ENCODE data around the gene CFB. TPM values are rescaled to one million over a fixed set of nuclear protein-coding genes. Genes with fewer than 3 reads are reported as not detected.
"Not testable (repeated sequence)": the region's sequence is repeated elsewhere in the genome, so short reads cannot be mapped to it uniquely, and the experiment has no call there.

CFB gene
- polyA plus RNA-seq, 4 donors, result 6.5 to 22.2 (median 7.1) TPM

DNA sequence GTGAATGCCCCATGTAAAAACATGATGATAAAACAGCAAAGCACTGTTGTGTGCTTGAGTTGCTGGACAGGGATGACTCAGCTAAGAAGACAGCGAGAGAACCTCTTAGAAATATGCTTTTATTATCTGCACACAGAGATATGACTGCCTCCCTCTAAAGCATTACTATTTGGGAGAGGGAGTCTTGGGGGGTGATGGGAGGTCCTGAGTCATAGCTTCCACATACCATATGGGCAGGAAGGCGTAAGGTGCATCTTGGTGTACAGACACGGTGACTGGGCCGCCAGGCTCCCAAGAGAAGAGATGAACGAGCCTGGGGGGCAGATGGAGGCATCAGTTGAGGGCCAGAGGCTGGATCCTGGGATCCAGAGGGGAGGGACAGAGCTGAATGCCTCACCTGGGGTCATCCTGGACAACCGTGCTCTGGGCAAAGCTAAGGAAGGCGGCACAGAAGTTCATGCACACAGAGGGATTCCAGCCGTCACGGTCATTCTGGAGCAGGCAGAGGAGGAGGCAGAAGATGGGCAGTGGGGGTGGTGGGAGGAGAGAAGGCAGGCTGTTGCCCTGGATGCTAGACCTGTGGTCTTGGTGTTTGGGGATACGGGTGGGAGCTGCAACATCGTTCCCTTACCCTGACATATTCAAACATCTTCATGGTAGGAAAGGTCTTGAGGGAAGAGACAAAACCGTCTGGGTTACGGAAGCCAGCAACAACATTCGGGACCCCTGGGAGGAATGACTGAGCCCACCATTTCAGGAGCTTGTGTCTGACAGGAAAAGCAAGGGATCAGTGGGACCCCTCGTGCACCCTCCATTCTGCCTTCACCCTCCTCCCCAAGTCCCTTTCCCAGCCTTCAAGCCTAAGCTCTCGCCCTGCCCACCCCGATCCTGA, 24.1 kb downstream of the CFB start:
- DNase-seq (ENCODE audit: low read depth in 4 of 4, low spot score in 2 of 4), result no peak

DNA sequence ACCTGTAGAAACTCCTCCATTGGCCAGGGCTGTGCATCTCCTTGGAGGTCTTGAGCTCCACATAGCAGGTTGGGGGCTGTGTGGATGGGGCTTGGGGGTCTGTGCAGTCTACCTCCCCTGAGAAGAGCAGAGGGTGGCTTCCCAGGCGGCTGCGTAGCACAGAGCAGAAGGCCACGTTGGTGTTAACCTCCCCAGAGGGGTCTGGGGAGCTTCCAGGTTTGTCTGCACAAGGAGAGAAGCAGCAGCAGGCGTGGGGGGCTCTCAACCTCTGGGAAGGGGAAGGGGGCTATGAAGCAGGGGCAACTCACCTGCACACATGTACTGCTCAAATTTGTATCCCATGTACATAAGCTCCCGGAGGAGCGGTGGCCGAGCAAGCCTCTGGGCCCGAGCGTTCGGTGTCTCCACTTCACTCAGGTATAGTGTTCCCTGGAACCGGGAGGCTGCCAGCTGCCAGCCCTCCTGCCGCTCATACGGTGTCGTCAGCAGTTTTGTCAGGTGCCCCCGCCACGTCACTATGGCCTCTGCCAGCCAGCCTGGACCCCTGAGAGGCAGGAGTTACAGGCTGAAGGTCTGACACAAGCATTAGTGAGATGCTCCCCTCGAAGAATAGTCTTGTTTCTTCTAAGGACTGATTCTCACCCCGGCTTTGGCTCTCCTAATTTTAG, 24.8 kb downstream of the CFB start:
- DNase-seq (ENCODE audit: low read depth in 4 of 4, low spot score in 2 of 4), result no peak

DNA sequence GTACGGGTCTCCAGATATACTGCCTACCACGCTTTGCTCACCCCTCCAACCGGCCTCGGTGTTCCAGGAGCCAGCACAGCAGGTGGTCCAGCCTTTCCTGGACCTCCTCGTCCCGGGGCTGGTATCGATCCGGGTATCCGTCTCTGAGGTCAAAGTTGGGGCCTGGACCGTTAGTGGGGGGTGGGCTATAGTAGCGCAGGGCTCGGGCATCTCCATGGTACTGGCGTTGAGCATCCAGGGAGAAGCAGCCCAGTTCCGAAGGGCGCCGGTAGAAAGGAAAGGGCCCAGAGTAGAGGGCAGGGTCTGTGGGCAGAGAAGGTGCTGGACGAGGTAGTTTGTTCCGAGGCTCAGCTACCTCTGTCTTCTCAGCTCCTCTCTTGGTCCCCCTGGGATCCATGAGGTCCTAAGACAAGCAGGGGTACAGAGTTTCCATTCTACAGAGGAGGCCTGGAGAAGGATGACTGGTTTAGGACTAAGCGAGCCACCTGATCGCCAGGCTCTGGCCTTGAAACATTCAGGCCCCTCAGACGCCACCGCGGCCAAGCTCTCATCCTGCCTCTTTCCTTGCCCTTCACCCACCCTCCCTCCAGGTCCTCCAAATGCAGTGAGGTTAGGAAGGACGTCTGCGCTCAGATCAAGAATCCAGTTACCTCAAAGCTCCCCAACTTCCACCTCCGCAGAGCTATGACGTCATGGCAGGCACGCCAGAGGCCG, 25.5 kb downstream of the CFB start:
- DNase-seq (ENCODE audit: low read depth in 4 of 4, low spot score in 2 of 4), result no peak

DNA sequence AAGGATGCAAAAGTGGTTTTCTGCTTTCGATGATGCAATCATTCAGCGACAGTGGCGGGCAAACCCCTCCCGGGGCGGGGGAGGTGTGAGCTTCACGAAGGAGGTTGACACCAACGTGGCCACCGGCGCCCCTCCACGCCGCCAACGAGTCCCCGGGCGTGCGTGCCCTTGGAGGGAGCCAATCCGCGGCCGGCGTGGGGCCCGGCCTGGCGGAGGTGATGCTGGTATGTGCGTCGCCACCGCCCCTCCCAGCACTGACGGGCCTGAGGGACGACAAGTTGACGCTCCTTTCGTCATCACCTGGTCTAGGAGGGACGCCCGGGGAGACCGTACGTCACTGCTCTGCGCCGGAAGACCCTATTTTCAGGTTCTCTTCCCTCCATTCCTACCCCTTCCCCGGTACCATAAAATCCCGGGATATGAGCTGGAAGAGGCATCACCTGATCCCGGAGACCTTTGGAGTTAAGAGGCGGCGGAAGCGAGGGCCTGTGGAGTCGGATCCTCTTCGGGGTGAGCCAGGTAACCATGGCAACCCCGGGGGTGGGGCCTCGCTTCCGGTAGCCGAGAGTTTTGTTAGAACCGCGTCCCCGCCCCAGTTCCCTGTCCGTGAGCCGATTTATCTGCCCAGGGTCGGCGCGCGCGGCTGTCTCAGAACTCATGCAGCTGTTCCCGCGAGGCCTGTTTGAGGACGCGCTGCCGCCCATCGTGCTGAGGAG, 26.3 kb downstream of the CFB start, which contains the start of gene DXO:
DXO (minus strand) TSS at position 146 of the 716 bp plus-strand sequence. CDS start 463 bp downstream, outside the sequence.
- peak; percentile 95 to 98 (median 97) for DNase-seq (ENCODE audit: low read depth in 4 of 4, low spot score in 2 of 4)

DNA sequence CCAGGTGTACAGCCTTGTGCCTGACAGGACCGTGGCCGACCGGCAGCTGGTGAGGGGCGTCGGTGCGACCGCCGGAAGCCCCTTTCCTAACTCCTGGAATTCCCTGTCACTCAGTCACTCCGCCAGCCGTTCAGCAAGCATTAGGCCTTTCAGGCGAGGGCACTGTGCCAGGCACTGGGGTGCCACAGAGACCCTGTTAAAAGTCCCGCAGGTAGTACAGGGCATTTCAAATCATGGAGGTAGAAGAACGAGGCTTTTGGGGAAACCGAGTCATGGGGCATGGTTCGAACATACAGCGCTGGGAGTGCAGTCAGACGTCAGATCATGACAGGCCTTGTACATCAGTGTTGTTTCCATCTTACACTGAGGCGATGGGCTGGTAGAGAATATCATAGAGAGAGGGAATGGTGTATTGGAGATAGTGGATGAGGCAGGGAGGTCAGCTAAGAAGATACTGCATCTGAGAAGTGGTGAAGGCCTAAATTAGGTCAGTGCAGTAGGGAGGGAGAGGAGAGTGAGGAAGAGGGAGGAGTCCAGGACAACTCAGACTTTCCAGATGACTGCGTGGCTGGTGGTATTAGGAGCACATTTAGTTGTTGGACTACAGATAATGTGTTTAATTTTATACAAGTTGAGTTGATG, 26.9 kb downstream of the CFB start:
- no peak for DNase-seq (ENCODE audit: low read depth in 4 of 4, low spot score in 2 of 4)

DNA sequence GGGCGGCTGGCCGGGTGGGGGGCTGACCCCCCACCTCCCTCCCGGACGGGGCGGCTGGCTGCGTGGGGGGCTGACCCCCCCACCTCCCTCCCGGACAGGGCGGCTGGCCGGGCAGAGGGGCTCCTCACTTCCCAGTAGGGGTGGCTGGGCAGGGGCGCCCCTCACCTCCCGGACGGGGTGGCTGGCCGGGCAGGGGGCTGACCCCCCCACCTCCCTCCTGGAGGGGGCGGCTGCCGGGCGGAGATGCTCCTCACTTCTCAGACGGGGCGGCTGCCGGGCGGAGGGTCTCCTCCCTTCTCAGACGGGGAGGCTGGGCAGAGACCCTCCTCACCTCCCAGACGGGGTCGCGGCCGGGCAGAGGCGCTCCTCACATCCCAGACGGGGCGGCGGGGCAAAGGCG, 30.2 kb downstream of the CFB start:
- DNase-seq (ENCODE audit: low read depth in 4 of 4, low spot score in 2 of 4), result not testable (repeated sequence)

DNA sequence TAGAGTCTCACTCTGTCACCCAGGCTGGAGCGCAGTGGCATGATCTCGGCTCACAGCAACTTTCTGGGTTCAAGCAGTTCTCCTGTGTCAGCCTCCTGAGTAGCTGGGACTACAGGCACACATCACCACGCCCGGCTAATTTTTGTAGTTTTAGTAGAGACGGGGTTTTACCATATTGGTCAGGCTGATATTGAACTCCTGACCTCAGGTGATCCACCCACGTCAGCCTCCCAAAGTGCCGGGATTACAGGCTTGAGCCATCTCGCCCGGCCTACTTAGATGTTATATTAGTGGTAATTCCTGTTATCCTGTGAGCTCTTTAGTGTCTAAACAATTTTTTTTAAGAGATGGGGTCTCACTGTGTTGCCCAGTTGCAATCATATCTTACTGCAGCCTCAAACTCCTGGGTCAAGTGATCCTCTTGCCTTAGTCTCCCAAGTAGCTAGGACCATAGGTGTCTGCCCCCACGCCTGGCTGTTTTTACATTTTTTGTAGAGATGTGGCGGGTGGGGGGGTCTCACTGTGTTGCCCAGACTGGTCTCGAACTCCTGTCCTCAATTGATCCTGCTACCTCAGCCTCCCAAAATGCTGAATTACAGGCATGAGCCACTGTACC, 32.0 kb downstream of the CFB start:
- no peak for DNase-seq (ENCODE audit: low read depth in 4 of 4, low spot score in 2 of 4)

DNA sequence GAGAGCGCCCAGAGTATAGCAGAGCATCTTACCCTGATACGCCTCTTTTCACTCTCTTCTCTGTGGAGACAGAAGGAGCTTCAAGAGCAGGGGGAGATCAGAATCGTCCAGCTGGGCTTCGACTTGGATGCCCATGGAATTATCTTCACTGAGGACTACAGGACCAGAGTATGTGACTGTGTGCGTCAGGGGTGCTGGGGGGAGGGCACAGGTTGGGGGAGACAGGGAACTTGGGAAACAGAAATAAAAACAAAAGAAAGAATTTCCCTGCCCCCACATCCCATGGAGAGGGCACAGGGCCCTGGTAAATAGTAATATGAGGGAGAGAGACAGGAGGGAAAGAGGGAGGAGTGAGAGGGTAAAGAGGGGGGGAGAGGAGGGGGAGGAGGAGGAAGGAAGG, 32.9 kb downstream of the CFB start:
- DNase-seq (ENCODE audit: low read depth in 4 of 4, low spot score in 2 of 4), result no peak

DNA sequence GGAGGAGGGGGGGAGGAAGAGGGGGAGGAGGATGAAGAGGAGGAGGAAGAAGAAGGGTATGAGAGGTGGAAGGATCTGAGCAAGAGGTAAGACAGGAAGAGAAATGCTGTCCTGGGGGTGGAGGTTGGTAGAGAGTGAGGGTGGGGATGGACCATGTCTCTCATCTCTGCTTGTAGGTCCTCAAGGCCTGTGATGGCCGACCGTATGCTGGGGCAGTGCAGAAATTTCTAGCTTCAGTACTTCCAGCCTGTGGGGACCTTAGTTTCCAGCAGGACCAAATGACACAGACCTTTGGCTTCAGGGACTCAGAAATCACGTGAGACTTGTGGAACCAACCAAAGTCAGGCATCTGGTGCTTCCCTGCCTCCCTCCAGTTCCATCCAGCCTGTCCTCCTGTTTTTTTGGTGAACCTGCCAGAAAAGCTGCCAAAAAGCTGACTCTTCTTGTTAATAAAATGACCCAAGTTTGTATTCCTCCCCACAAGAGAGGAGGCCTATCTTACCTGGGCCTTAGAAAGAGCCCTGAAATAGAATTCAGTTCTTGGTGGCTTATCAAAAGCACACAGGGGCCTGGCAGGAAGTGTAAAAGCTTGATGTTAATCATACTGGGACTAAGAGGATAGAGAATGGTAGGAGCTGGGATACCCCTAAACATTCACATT, 33.5 kb downstream of the CFB start:
- DNase-seq (ENCODE audit: low read depth in 4 of 4, low spot score in 2 of 4), result no peak

DNA sequence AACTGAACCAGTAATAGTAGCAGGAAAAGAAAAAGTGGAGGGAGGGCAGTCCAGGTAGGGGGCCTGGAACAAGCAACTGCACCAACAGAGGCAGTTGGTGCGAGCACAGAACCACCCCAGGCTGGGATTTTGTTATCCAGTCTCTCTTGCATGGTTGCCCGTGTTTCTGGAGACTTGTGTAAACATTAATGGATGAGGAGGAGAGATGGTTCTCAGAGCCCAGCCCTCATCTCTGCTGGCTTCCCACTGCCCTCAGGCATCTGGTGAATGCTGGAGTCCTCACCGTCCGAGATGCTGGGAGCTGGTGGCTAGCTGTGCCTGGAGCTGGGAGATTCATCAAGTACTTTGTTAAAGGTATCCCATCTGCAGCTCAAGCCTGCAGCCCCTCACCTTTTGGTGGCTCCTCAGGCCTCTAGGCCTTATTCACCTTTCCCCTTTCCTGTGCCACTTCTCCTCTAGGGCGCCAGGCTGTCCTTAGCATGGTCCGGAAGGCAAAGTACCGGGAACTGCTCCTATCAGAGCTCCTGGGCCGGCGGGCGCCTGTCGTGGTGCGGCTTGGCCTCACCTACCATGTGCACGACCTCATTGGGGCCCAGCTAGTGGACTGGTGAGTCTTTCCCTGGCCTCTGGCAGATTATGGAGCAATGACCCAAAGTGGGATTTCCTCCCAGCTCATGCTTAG, 34.4 kb downstream of the CFB start:
- not testable (repeated sequence) for DNase-seq (ENCODE audit: low read depth in 4 of 4, low spot score in 2 of 4)

DNA sequence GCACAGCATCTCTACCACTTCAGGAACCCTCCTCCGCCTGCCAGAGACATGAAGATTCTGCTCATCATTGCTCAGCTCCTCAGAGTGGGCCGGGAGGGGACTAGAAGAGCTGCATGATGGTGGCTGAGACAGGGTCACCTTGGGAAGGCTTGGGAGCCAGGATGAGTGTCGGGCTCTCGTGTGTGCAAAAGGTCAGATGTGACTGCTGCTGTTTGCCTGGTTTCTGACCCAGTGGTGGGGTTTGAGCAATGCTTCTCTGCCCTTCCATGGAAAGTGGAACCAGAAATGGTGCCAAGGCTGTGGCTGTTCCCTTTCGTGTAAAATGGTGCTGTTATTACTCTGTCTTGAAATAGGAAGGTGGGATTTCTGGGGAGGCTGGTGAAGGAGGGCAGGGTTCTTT, 35.1 kb downstream of the CFB start:
- DNase-seq (ENCODE audit: low read depth in 4 of 4, low spot score in 2 of 4), result not testable (repeated sequence)

DNA sequence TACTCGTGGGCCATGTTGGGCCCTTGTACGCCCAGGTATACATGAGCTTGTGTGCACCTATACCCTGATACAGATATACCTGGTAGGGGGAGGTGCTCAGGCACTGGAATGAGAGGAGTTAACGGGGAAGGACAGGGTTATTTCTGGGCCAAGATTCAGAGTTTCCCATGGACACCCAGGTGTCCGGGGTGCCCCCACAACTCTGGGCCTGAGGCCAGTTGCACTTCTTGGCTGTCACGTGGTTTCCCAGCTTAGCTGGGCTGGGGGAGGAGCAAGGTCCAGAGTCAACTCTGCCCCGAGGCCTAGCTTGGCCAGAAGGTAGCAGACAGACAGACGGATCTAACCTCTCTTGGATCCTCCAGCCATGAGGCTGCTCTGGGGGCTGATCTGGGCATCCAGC, 35.8 kb downstream of the CFB start, which contains the start of gene C4A:
C4A (plus strand) TSS at position 314 of the 400 bp plus-strand sequence; CDS start at position 365, 51 bp downstream.
- DNase-seq (ENCODE audit: low read depth in 4 of 4, low spot score in 2 of 4), result not testable (repeated sequence)

DNA sequence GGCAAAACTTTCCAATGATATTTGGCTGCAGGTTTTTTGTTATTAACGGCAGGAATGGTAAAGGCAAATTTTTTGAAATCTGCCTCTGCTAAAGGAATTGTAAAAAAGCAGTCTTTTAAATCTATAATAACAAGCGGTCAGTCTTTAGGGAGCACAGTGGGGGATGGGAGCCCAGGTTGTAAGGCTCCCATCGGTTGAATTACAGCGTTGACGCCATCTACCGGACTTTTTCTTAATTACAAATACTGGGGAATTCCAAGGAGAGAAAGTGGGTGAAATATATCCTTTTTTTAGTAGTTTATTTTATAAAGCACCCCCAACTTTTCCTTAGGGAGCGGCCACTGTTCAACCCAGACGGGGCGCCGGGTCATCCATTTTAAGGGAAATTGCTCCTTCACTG, 43.5 kb downstream of the CFB start:
- DNase-seq (ENCODE audit: low read depth in 4 of 4, low spot score in 2 of 4), result not testable (repeated sequence)

DNA sequence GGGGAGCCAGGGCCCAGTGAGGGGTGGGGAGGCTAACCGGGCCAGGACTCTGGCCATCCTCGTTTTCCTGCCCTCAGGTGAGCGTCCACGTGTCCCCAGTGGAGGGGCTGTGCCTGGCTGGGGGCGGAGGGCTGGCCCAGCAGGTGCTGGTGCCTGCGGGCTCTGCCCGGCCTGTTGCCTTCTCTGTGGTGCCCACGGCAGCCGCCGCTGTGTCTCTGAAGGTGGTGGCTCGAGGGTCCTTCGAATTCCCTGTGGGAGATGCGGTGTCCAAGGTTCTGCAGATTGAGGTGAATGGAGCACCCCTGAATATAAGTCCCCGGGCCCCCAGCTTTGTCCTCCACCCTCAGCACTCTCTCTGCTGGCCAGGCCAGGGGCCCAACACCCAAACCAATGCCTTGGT, 48.5 kb downstream of the CFB start:
- DNase-seq (ENCODE audit: low read depth in 4 of 4, low spot score in 2 of 4), result not testable (repeated sequence)

DNA sequence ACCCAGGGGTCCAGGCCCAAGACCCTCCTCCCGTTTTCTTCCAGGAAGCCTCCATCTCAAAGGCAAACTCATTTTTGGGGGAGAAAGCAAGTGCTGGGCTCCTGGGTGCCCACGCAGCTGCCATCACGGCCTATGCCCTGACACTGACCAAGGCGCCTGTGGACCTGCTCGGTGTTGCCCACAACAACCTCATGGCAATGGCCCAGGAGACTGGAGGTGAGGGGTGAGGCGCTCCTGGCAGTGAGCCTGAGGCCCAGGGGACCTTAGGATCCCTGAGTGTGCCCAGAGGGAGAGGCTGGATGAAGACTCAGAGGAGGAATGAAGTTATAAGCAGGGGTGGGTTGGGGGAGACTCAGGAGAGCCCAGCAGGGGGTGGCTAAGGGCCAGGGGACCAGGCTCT, 50.5 kb downstream of the CFB start:
- DNase-seq (ENCODE audit: low read depth in 4 of 4, low spot score in 2 of 4), result not testable (repeated sequence)
